ENCODE data around the gene KLK1. TPM values are rescaled to one million over a fixed set of nuclear protein-coding genes. Genes with fewer than 3 reads are reported as not detected.

Gene KLK1
- total and polyA plus RNA-seq, 2 of the 13 experiments (the other 11 are each of a cell fraction or from before 2014, with no cell fraction given), result not detected

- TF ChIP-seq, protein P1, sequence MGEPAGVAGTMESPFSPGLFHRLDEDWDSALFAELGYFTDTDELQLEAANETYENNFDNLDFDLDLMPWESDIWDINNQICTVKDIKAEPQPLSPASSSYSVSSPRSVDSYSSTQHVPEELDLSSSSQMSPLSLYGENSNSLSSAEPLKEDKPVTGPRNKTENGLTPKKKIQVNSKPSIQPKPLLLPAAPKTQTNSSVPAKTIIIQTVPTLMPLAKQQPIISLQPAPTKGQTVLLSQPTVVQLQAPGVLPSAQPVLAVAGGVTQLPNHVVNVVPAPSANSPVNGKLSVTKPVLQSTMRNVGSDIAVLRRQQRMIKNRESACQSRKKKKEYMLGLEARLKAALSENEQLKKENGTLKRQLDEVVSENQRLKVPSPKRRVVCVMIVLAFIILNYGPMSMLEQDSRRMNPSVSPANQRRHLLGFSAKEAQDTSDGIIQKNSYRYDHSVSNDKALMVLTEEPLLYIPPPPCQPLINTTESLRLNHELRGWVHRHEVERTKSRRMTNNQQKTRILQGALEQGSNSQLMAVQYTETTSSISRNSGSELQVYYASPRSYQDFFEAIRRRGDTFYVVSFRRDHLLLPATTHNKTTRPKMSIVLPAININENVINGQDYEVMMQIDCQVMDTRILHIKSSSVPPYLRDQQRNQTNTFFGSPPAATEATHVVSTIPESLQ (CRISPR knock-in tag; conservative IDR thresholded peaks at IDR 0.05), result no peak
- TF ChIP-seq HDAC2 (CRISPR knock-in tag; IDR thresholded peaks at IDR 0.05) (no peak), RBFOX2 (IDR thresholded peaks at IDR 0.05; ENCODE audit: low read depth, low read length) (peak; percentile 23; the same call in 1 of the 2 replicates), POLR2AphosphoS5 (IDR thresholded peaks at IDR 0.05; ENCODE audit: low read depth, low read length) (0 out of 2 replicates have a peak, but pooled peaks have one; percentile 30)
Measured at GRCh38 chr19:50797781-50798658, 25.6 kb downstream of the KLK1 start (continued).

GRCh38 chr19:50797429-50797780 lies 26.2 kb downstream of the KLK1 start:
- POLR2A ChIA-PET, result no interaction called here
- Histone ChIP-seq H3K27ac (ENCODE audit: extremely low read length, insufficient read depth, low read length) (no peak overlapping the region), H3K9me3 (ENCODE audit: low read length) (no peaks in the 10 kb centered on the region), H3K79me2 (ENCODE audit: insufficient read depth, low read length) (peaks cover 18% of the 10 kb centered on the region), H2AFZ (ENCODE audit: low read length) (no peak overlapping the region), H3K4me1 (ENCODE audit: insufficient read depth, low read length) (peaks cover 26% of the 10 kb centered on the region), H3K9ac (ENCODE audit: insufficient read depth, low read depth, low read length) (no peak overlapping the region), H3K36me3 (replicated peaks in 1 of 2; ENCODE audit: control insufficient read depth in 1 of 2, insufficient read depth in 2 of 2, low read length in 2 of 2) (peaks cover 26 to 45% of the 10 kb centered on the region in 2 experiments), H3K27me3 (ENCODE audit: control insufficient read depth in 1 of 2, insufficient read depth in 2 of 2, low read length in 2 of 2) (no peaks in the 10 kb centered on the region), H3K4me2 (ENCODE audit: low read depth, low read length) (no peak overlapping the region), H3K4me3 (replicated peaks in 1 of 3; ENCODE audit: insufficient read depth in 1 of 3, low read depth in 2 of 3, low read length in 3 of 3) (no peak overlapping the region), H4K20me1 (ENCODE audit: insufficient read depth, low read length) (peaks cover 43% of the 10 kb centered on the region)
- in situ Hi-C loops (cut with HindIII; ENCODE audit: extremely low pct_ligation_motif_present, low pct_unique_long_range_greater_than_20kb), result loop anchor here (25.0 kb wide), 1 partner anchor 435 kb away; the partner anchor contains the start of gene NAPSA
- intact Hi-C loops (cut with micrococcal nuclease; ENCODE audit: unreplicated experiment), result no loop called here
- ATAC-seq (no peak), DNase-seq (ENCODE audit: low spot score) (no peak), FAIRE-seq (no peak)
- CTCF ChIA-PET (ENCODE audit: low intra/inter-chr PET ratio, low total read pairs), result no interaction called here
- TF ChIP-seq ATF7 (IDR thresholded peaks at IDR 0.05) (no peak), ATF7 (CRISPR knock-in tag; IDR thresholded peaks at IDR 0.05) (0 out of 2 replicates have a peak, but pooled peaks have one; percentile 0), THAP9 (CRISPR knock-in tag; IDR thresholded peaks at IDR 0.05; ENCODE audit: borderline replicate concordance) (no peak)
- WGBS (ENCODE audit: low lambda C conversion rate), result 76% methylated on average over 7 of the region's 7 CpGs
- BruUV-seq (replicated peaks), result no TSS peak

Data from HepG2 (cell line).